ENCODE results near the gene BAIAP2.

GRCh38 chr17:81063106-81064093, 28.4 kb downstream of the BAIAP2 start:
- TF ChIP-seq CTCF (IDR thresholded peaks at IDR 0.05) = no peak
- no peak for TF ChIP-seq POLR2A (IDR thresholded peaks at IDR 0.05)
- no peak for TF ChIP-seq POLR2AphosphoS5 (IDR thresholded peaks at IDR 0.05)
- TF ChIP-seq EP300 (IDR thresholded peaks at IDR 0.05) = no peak
